Esophagus squamous epithelium (tissue), 4 donors: ENCODE measurements around the gene DSCAML1.

Experiments used
- CTCF ChIP-seq, 6 experiments: fragments of 450-650 bp in 4 of 6; fragments of 200-600 bp in 2 of 6; sonication (generic) in 2 of 6; IDR thresholded peaks; one replicate each; pipeline ENCODE4 v1.5.1; 2016 to 2019; ENCODE audit warnings: antibody characterized with exemption in 6 of 6, mild to moderate bottlenecking in 4 of 6, moderate library complexity in 4 of 6
- POLR2A ChIP-seq, 4 donors: fragments of 450-650 bp; IDR thresholded peaks; one replicate each; pipeline ENCODE4 v1.6.1; 2017; ENCODE audit warnings: antibody characterized with exemption in 4 of 4, mild to moderate bottlenecking in 4 of 4, moderate library complexity in 3 of 4

DNA sequence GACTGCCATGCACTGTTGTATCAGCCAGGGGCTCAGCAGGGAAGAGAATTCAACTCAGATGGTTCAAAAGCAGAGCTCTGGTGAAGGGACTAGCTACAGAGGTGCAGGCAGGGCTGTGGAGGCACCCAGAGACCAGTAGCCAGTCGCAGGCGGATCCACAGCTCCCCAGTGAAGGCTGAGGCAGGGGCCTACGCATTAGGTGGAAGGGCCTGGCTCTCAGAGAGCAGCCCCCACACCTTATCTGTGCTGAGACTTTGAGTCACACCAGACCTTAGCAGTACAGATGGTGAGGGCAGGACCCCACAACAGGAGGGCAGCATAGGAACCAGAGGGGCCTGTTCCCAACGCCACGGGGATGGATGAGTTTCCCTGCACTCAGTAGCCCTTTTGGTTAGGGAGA lies 189.6 kb downstream of the DSCAML1 start:
- TF ChIP-seq CTCF (IDR thresholded peaks at IDR 0.05) = no peak
- TF ChIP-seq POLR2A (IDR thresholded peaks at IDR 0.05) = no peak
